Astrocyte (in vitro differentiated cells and primary cell): ENCODE results near the gene TEDC1.

Experiments
- EZH2 ChIP-seq: IDR thresholded peaks from 2 replicates; pipeline ENCODE4 v1.6.1; 2012; ENCODE audit warnings: mild to moderate bottlenecking, low read length, inconsistent platforms; ENCODE audit not compliant: insufficient read depth
- TF ChIP-seq, protein P1 (sequence below): IDR thresholded peaks from 2 replicates; pipeline ENCODE4 v1.5.1; 2011; ENCODE audit warnings: low read depth, mild to moderate bottlenecking, inconsistent platforms, low read length, moderate library complexity; ENCODE audit not compliant: insufficient read depth

DNA sequence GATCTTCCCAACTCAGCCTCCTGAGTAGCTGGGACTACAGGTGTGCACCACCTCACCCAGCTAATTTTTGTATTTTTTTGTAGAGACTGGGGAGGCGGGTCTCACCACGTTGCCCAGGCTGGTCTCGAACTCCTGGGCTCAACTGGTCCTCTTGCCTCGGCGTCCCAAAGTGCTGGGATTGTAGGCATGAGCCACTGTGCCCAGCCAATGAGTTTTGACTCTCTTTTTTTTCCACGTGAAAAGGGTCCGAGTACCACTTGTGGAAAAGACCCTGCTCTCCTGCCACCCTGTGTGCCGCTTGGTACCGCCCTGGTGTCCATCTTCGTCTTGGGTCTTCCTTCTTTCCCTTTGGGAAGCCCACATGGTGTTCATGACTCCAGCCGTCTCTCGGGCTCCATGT, 17.6 kb downstream of the TEDC1 start:
- TF ChIP-seq, protein P1, sequence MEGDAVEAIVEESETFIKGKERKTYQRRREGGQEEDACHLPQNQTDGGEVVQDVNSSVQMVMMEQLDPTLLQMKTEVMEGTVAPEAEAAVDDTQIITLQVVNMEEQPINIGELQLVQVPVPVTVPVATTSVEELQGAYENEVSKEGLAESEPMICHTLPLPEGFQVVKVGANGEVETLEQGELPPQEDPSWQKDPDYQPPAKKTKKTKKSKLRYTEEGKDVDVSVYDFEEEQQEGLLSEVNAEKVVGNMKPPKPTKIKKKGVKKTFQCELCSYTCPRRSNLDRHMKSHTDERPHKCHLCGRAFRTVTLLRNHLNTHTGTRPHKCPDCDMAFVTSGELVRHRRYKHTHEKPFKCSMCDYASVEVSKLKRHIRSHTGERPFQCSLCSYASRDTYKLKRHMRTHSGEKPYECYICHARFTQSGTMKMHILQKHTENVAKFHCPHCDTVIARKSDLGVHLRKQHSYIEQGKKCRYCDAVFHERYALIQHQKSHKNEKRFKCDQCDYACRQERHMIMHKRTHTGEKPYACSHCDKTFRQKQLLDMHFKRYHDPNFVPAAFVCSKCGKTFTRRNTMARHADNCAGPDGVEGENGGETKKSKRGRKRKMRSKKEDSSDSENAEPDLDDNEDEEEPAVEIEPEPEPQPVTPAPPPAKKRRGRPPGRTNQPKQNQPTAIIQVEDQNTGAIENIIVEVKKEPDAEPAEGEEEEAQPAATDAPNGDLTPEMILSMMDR: no peak
- no peak for TF ChIP-seq EZH2
